Dermis microvascular lymphatic vessel endothelial cell (primary cell): ENCODE results near the gene PROB1. TPM values are rescaled to one million over a fixed set of nuclear protein-coding genes. Genes with fewer than 3 reads are reported as not detected.

ENCODE experiments used
- DNase-seq, 2 donors: peaks; one replicate each; pipeline versions ENCODE4 v3.0.0 to v3.0.0-alpha.2; 2010; ENCODE audit warnings: low read depth in 2 of 2
- total RNA-seq: library from RNA; depleted of rRNA; stranded (reverse); fragments of >200 nt; gene quantifications from 2 replicates; pipeline ENCODE4 v1.2.1, GENCODE V29; 2014

Gene PROB1
- total RNA-seq, 1 donor from 2014 or later, result 3.1 TPM

GRCh38 chr5:139341689-139342422 is 53.0 kb downstream of the PROB1 start, which contains the start of gene PAIP2:
Gene PAIP2, plus strand, starts transcription at chr5:139341854. Its CDS starts 21,931 bp downstream, at chr5:139363785.
- peak; percentile 95 to 99 for DNase-seq

- DNase-seq, result peak in 1 of 2 donors; percentile 18
Observed at GRCh38 chr5:139341187-139341688, 53.7 kb downstream of the PROB1 start.

Other genes starting within 250 kb of the PROB1 start
- 43.4 and 62.7 TPM in 2 replicates for gene SIL1, start 196.7 kb downstream of the PROB1 start, total RNA-seq
- 152 and 212 TPM in 2 replicates for gene MATR3, start 101.4 kb downstream of the PROB1 start, total RNA-seq
- gene PAIP2, start 53.2 kb downstream of the PROB1 start, total RNA-seq, result 76.1 and 78.3 TPM in 2 replicates
- gene SLC23A1, start 11.8 kb downstream of the PROB1 start, total RNA-seq, result under 0.01 TPM in 1 of 2 replicates, not detected in the other
- gene MZB1, start 5.2 kb downstream of the PROB1 start, total RNA-seq, result 0.13 TPM in 1 of 2 replicates, not detected in the other
- gene SPATA24, start 9.0 kb upstream of the PROB1 start, total RNA-seq, result 6.6 and 8.1 TPM in 2 replicates
- 5.9 TPM in 2 replicates for gene DNAJC18, start 44.4 kb upstream of the PROB1 start, total RNA-seq
- gene ECSCR, start 67.6 kb upstream of the PROB1 start, total RNA-seq, result 406 and 421 TPM in 2 replicates
- gene SMIM33, start 75.9 kb upstream of the PROB1 start, total RNA-seq, result under 0.01 TPM in 1 of 2 replicates, not detected in the other
- 34.8 and 54.0 TPM in 2 replicates for gene STING1, start 87.7 kb upstream of the PROB1 start, total RNA-seq
- gene UBE2D2, start 166.2 kb upstream of the PROB1 start, total RNA-seq, result 53.4 and 53.9 TPM in 2 replicates